Frontal cortex (tissue), 4 donors: ENCODE results near the gene PRKG1. TPM values are rescaled to one million over a fixed set of nuclear protein-coding genes. Genes with fewer than 3 reads are reported as not detected.
"Not testable (repeated sequence)": the region's sequence is repeated elsewhere in the genome, so short reads cannot be mapped to it uniquely, and the experiment has no call there.

Source experiments
- DNase-seq, 2 donors: peaks; one replicate each; pipeline ENCODE4 v3.0.0; 2012; ENCODE audit warnings: low spot score in 2 of 2
- FAIRE-seq: peaks from 2 replicates; lab custom pipeline; 2012; peaks lifted over from hg19 to GRCh38; lab: Jason Lieb, UNC
- total RNA-seq: library from RNA; depleted of rRNA; stranded (reverse); fragments of >200 nt; gene quantifications from one replicate; pipeline ENCODE4 v1.2.3, GENCODE V29; 2014
- donor health status: control.
- donor health status: control.
- donor health status: control.

The PRKG1 gene
- total RNA-seq, 1 donor from 2014 or later: 15.5 TPM

GRCh38 chr10:52220947-52221346 is 1146.7 kb downstream of the PRKG1 start:
- FAIRE-seq (no peak), DNase-seq (no peak)

GRCh38 chr10:52221923-52222322 is 1147.6 kb downstream of the PRKG1 start:
- DNase-seq: no peak
- no peak for FAIRE-seq

- FAIRE-seq: no peak
- DNase-seq: no peak
Observed at GRCh38 chr10:52226197-52226847, 1152.0 kb downstream of the PRKG1 start.

GRCh38 chr10:52228556-52228955 is 1154.3 kb downstream of the PRKG1 start:
- no peak for DNase-seq
- FAIRE-seq: no peak

- DNase-seq (no peak), FAIRE-seq (no peak)
Observed at GRCh38 chr10:52229291-52229931, 1155.1 kb downstream of the PRKG1 start.

- FAIRE-seq (no peak), DNase-seq (no peak)
Observed at GRCh38 chr10:52232561-52233350, 1158.5 kb downstream of the PRKG1 start.

GRCh38 chr10:52233351-52233991 is 1159.2 kb downstream of the PRKG1 start:
- not testable (repeated sequence) for DNase-seq, FAIRE-seq

GRCh38 chr10:52239771-52240170 is 1165.5 kb downstream of the PRKG1 start:
- DNase-seq (no peak), FAIRE-seq (no peak)

GRCh38 chr10:52245547-52245946 is 1171.3 kb downstream of the PRKG1 start:
- FAIRE-seq: no peak
- DNase-seq: no peak

GRCh38 chr10:52247929-52248328 is 1173.6 kb downstream of the PRKG1 start:
- DNase-seq, FAIRE-seq: not testable (repeated sequence)

- FAIRE-seq (no peak), DNase-seq (no peak)
Observed at GRCh38 chr10:52248697-52249306, 1174.5 kb downstream of the PRKG1 start.

GRCh38 chr10:52249850-52250395 is 1175.6 kb downstream of the PRKG1 start:
- DNase-seq (no peak), FAIRE-seq (no peak)

- FAIRE-seq (no peak), DNase-seq (no peak)
Observed at GRCh38 chr10:52250510-52250909, 1176.2 kb downstream of the PRKG1 start.

GRCh38 chr10:52252307-52252706 is 1178.0 kb downstream of the PRKG1 start:
- DNase-seq: no peak
- FAIRE-seq: no peak

- FAIRE-seq: no peak
Observed at GRCh38 chr10:52256832-52257691, 1182.8 kb downstream of the PRKG1 start.

GRCh38 chr10:52257692-52258075 is 1183.4 kb downstream of the PRKG1 start:
- no peak for DNase-seq
- no peak for FAIRE-seq

More at GRCh38 chr10:52256832-52257691, 1182.8 kb downstream of the PRKG1 start:
- no peak for DNase-seq

GRCh38 chr10:52258799-52259425 is 1184.6 kb downstream of the PRKG1 start:
- no peak for FAIRE-seq
- DNase-seq: no peak

- no peak for FAIRE-seq
- no peak for DNase-seq
Observed at GRCh38 chr10:52259426-52259812, 1185.1 kb downstream of the PRKG1 start.
